Left ventricle myocardium inferior (tissue), 1 donor: ENCODE data around the gene SCN1B. TPM values are rescaled to one million over a fixed set of nuclear protein-coding genes. Genes with fewer than 3 reads are reported as not detected.

Experiments
- DNase-seq: peaks from one replicate; pipeline ENCODE4 v3.0.0-alpha.2; 2020
- H3K27ac ChIP-seq: fragments of 200-600 bp; replicated peaks from 2 replicates; pipeline ENCODE4 v1.8.0; 2021
- H3K27me3 ChIP-seq: fragments of 200-600 bp; 2 replicates; pipeline ENCODE4 v1.8.0; 2021; ENCODE audit warnings: low read depth
- H3K36me3 ChIP-seq: fragments of 200-600 bp; 2 replicates; pipeline ENCODE4 v1.8.0; 2021
- H3K4me1 ChIP-seq: fragments of 200-600 bp; 2 replicates; pipeline ENCODE4 v1.8.0; 2021
- H3K4me3 ChIP-seq: fragments of 200-600 bp; 2 replicates; pipeline ENCODE4 v1.8.0; 2021; ENCODE audit warnings: mild to moderate bottlenecking, moderate library complexity
- H3K9me3 ChIP-seq: fragments of 200-600 bp; replicated peaks from 2 replicates; pipeline ENCODE4 v1.8.0; 2021
- CTCF ChIP-seq: fragments of 200-600 bp; IDR thresholded peaks from 2 replicates; pipeline ENCODE4 v1.8.0; 2021; ENCODE audit warnings: antibody characterized with exemption, mild to moderate bottlenecking, borderline replicate concordance
- intact Hi-C: fragments of 100-400 bp; cut with micrococcal nuclease; formaldehyde crosslinking; loops from one replicate; pipeline ENCODE4 v1.11.0; 2022
- total RNA-seq: library from RNA; stranded (reverse); fragmentation: NEBNext Ultra II Directional; extraction: Animal tissue kit (Norgen Biotek cat#: 25700); gene quantifications from one replicate; pipeline ENCODE4 v1.2.1, GENCODE V29; 2021
- donor health status: DM: no; HTN: yes; CAD: no; lungs with severe emphysema.

The SCN1B gene
- total RNA-seq, 1 donor from 2014 or later = 52.8 TPM

- Histone ChIP-seq H3K9me3 (no peaks in the 10 kb centered on the region), H3K36me3 (no peaks in the 10 kb centered on the region), H3K4me1 (no peaks in the 10 kb centered on the region), H3K27ac (no peak overlapping the region), H3K27me3 (no peaks in the 10 kb centered on the region), H3K4me3 (no peak overlapping the region)
- DNase-seq = no peak
- intact Hi-C loops = no loop called here
- TF ChIP-seq CTCF = no peak
Observed at GRCh38 chr19:35079826-35080225, 49.6 kb downstream of the SCN1B start.

GRCh38 chr19:35080613-35081170, 50.4 kb downstream of the SCN1B start:
- DNase-seq = no peak
- Histone ChIP-seq H3K9me3 (no peaks in the 10 kb centered on the region), H3K27me3 (no peaks in the 10 kb centered on the region), H3K36me3 (no peaks in the 10 kb centered on the region), H3K4me3 (no peak overlapping the region), H3K27ac (no peak overlapping the region), H3K4me1 (no peaks in the 10 kb centered on the region)
- no peak for TF ChIP-seq CTCF
- intact Hi-C loops = no loop called here

GRCh38 chr19:35081201-35081600, 50.9 kb downstream of the SCN1B start:
- Histone ChIP-seq H3K27me3 (no peaks in the 10 kb centered on the region), H3K4me1 (no peaks in the 10 kb centered on the region), H3K9me3 (no peaks in the 10 kb centered on the region), H3K36me3 (no peaks in the 10 kb centered on the region), H3K27ac (no peak overlapping the region), H3K4me3 (no peak overlapping the region)
- intact Hi-C loops = no loop called here
- no peak for DNase-seq
- no peak for TF ChIP-seq CTCF

GRCh38 chr19:35083691-35084508, 53.6 kb downstream of the SCN1B start:
- H3K9me3 ChIP-seq = no peaks in the 10 kb centered on the region
- H3K27me3 ChIP-seq = peaks cover 8% of the 10 kb centered on the region
- intact Hi-C loops = no loop called here
- H3K4me1 ChIP-seq = no peaks in the 10 kb centered on the region
- no peak for TF ChIP-seq CTCF
- H3K4me3 ChIP-seq = no peak overlapping the region
- no peak overlapping the region for H3K27ac ChIP-seq
- no peaks in the 10 kb centered on the region for H3K36me3 ChIP-seq
- no peak for DNase-seq

- Histone ChIP-seq H3K4me1 (no peaks in the 10 kb centered on the region), H3K27me3 (peaks cover 13% of the 10 kb centered on the region), H3K4me3 (no peak overlapping the region), H3K27ac (no peak overlapping the region), H3K9me3 (no peaks in the 10 kb centered on the region), H3K36me3 (no peaks in the 10 kb centered on the region)
- TF ChIP-seq CTCF = no peak
- no peak for DNase-seq
- intact Hi-C loops = no loop called here
Observed at GRCh38 chr19:35084509-35084762, 54.2 kb downstream of the SCN1B start.
